IPS DF 4.7 (cell line): Measurements from ENCODE around the gene SLAIN1.
A peak's percentile ranks its signal among the peaks of the same experiment; 100 is the strongest.

Experiments used
- DNase-seq: peaks from one replicate; pipeline ENCODE4 v3.0.0-alpha.2; 2013; ENCODE audit warnings: low spot score; ENCODE audit errors: extremely low read depth

The SLAIN1 gene

GRCh38 chr13:77751513-77752456 lies 54.3 kb downstream of the SLAIN1 start:
- peak; percentile 41 for DNase-seq

GRCh38 chr13:77752512-77753069 lies 55.1 kb downstream of the SLAIN1 start:
- DNase-seq = no peak

- DNase-seq = no peak
Observed at GRCh38 chr13:77760893-77761292, 63.4 kb downstream of the SLAIN1 start.

GRCh38 chr13:77767413-77767812 lies 69.9 kb downstream of the SLAIN1 start:
- DNase-seq = no peak

- no peak for DNase-seq
Observed at GRCh38 chr13:77774181-77774580, 76.7 kb downstream of the SLAIN1 start.

- no peak for DNase-seq
Observed at GRCh38 chr13:77776704-77777103, 79.2 kb downstream of the SLAIN1 start.

- DNase-seq = no peak
Observed at GRCh38 chr13:77779552-77780272, 82.2 kb downstream of the SLAIN1 start.

GRCh38 chr13:77781808-77782207 lies 84.3 kb downstream of the SLAIN1 start:
- no peak for DNase-seq

GRCh38 chr13:77784515-77784914 lies 87.0 kb downstream of the SLAIN1 start:
- DNase-seq = no peak

- DNase-seq = no peak
Observed at GRCh38 chr13:77786695-77787287, 89.3 kb downstream of the SLAIN1 start.

GRCh38 chr13:77789376-77789775 lies 91.9 kb downstream of the SLAIN1 start:
- DNase-seq = no peak

- no peak for DNase-seq
Observed at GRCh38 chr13:77800219-77800618, 102.7 kb downstream of the SLAIN1 start.

GRCh38 chr13:77806518-77806917 lies 109.0 kb downstream of the SLAIN1 start:
- DNase-seq = no peak

GRCh38 chr13:77807431-77808135 lies 110.1 kb downstream of the SLAIN1 start:
- DNase-seq = no peak

- DNase-seq = peak; percentile 28
Observed at GRCh38 chr13:77810430-77810829, 112.9 kb downstream of the SLAIN1 start.

- DNase-seq = no peak
Observed at GRCh38 chr13:77810878-77811277, 113.4 kb downstream of the SLAIN1 start.

GRCh38 chr13:77811381-77811780 lies 113.9 kb downstream of the SLAIN1 start:
- DNase-seq = no peak

GRCh38 chr13:77811981-77812380 lies 114.5 kb downstream of the SLAIN1 start:
- no peak for DNase-seq
